Coronary artery (tissue), 2 donors: Measurements from ENCODE around the gene TDP1.
"Not testable (repeated sequence)": the region's sequence is repeated elsewhere in the genome, so short reads cannot be mapped to it uniquely, and the experiment has no call there.

Experiments used
- DNase-seq: peaks from one replicate; pipeline ENCODE4 v3.0.0-alpha.2; 2017; ENCODE audit warnings: low spot score
- H3K27ac ChIP-seq, 2 donors: fragments of 200-600 bp; sonication (generic); one replicate each; pipeline ENCODE4 v1.5.1; 2016 to 2019
- H3K4me3 ChIP-seq: fragments of 200-600 bp; sonication (generic); 2 replicates; pipeline ENCODE4 v1.5.1; 2016; ENCODE audit warnings: mild to moderate bottlenecking, moderate library complexity
- CTCF ChIP-seq: fragments of 200-600 bp; sonication (generic); IDR thresholded peaks from one replicate; pipeline ENCODE4 v1.5.1; 2019; ENCODE audit warnings: antibody characterized with exemption

TDP1 gene

GRCh38 chr14:90062822-90063539, 107.3 kb downstream of the TDP1 start:
- no peak for DNase-seq
- TF ChIP-seq CTCF: no peak
- no peak overlapping the region for H3K27ac ChIP-seq
- H3K4me3 ChIP-seq: peak overlapping the region; percentile 72

GRCh38 chr14:90072350-90072749, 116.6 kb downstream of the TDP1 start:
- Histone ChIP-seq H3K27ac (no peak overlapping the region), H3K4me3 (no peak overlapping the region)
- no peak for DNase-seq
- TF ChIP-seq CTCF: no peak

- no peak for DNase-seq
- TF ChIP-seq CTCF: no peak
- no peak overlapping the region for H3K4me3 ChIP-seq
- H3K27ac ChIP-seq: no peak overlapping the region
Observed at GRCh38 chr14:90079576-90079975, 123.8 kb downstream of the TDP1 start.

- DNase-seq: no peak
- H3K27ac ChIP-seq: no peak overlapping the region
- TF ChIP-seq CTCF: no peak
Observed at GRCh38 chr14:90087433-90087832, 131.7 kb downstream of the TDP1 start.

GRCh38 chr14:90088176-90088575, 132.4 kb downstream of the TDP1 start:
- no peak for DNase-seq
- no peak for TF ChIP-seq CTCF
- Histone ChIP-seq H3K4me3 (no peak overlapping the region), H3K27ac (no peak overlapping the region)

More at GRCh38 chr14:90087433-90087832, 131.7 kb downstream of the TDP1 start:
- no peak overlapping the region for H3K4me3 ChIP-seq

- H3K27ac ChIP-seq, DNase-seq, H3K4me3 ChIP-seq: not testable (repeated sequence)
Observed at GRCh38 chr14:90089486-90089885, 133.8 kb downstream of the TDP1 start.

GRCh38 chr14:90091393-90091792, 135.7 kb downstream of the TDP1 start:
- no peak for DNase-seq
- Histone ChIP-seq H3K27ac (no peak overlapping the region), H3K4me3 (no peak overlapping the region)
- no peak for TF ChIP-seq CTCF
